Measurements from ENCODE around the gene DENND1A. TPM values are rescaled to one million over a fixed set of nuclear protein-coding genes. Genes with fewer than 3 reads are reported as not detected.

Gene DENND1A
- total RNA-seq, 1 experiment from 2014 or later = 19.7 TPM

DNA sequence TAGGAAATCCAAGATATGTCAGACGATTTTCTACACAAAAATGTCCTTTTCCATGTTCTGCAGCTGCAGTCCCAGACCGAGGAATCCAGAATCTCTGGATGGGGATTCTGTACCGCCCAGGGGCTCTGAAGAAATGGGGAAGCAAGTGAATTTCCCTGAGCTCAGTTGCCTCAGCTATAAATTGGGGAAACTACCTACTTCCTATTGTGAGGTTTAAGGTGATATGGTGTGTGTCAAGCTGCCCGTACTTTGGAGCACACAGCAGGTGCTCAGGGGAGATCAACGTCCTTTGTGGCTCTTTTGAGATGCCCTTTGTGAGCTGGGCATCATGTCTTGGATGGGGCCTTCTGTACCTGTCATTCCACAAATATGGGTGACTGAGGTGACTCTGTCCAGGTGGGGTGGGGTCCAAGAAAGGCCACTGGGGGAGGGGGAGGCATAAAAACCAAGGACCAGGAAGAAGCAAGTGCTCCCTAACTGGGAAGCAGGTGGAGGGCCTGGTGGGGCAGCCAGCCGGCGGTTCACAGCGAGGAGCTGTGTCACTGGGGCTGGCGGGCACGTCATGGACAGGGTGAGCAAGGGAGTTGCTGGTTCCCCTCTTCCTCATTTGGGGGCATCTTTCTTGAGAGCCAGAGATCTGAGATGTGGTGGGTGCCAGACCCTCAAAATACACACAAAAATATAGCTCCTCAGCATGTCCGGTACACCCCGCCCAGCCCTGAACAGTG is 457.9 kb downstream of the DENND1A start:
- H3K27me3 ChIP-seq (ENCODE audit: control insufficient read depth, insufficient read depth, low read length) = no peaks in the 10 kb centered on the region
- ChIA-PET POLR2A (no interaction called here), CTCF (no interaction called here)
- ATAC-seq (no peak; the same call in 1 of the 2 replicates), DNase-seq (ENCODE audit: low read depth, low spot score) (no peak)
- intact Hi-C loops (cut with micrococcal nuclease; ENCODE audit: unreplicated experiment) (no loop called here), in situ Hi-C loops (cut with HindIII; ENCODE audit: low pct_unique_long_range_greater_than_20kb, low sequenced_read_pairs) (no loop called here)
- no peak overlapping the region for H3K27ac ChIP-seq (ENCODE audit: low read length)
- TF ChIP-seq, protein P1, sequence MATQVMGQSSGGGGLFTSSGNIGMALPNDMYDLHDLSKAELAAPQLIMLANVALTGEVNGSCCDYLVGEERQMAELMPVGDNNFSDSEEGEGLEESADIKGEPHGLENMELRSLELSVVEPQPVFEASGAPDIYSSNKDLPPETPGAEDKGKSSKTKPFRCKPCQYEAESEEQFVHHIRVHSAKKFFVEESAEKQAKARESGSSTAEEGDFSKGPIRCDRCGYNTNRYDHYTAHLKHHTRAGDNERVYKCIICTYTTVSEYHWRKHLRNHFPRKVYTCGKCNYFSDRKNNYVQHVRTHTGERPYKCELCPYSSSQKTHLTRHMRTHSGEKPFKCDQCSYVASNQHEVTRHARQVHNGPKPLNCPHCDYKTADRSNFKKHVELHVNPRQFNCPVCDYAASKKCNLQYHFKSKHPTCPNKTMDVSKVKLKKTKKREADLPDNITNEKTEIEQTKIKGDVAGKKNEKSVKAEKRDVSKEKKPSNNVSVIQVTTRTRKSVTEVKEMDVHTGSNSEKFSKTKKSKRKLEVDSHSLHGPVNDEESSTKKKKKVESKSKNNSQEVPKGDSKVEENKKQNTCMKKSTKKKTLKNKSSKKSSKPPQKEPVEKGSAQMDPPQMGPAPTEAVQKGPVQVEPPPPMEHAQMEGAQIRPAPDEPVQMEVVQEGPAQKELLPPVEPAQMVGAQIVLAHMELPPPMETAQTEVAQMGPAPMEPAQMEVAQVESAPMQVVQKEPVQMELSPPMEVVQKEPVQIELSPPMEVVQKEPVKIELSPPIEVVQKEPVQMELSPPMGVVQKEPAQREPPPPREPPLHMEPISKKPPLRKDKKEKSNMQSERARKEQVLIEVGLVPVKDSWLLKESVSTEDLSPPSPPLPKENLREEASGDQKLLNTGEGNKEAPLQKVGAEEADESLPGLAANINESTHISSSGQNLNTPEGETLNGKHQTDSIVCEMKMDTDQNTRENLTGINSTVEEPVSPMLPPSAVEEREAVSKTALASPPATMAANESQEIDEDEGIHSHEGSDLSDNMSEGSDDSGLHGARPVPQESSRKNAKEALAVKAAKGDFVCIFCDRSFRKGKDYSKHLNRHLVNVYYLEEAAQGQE (IDR thresholded peaks at IDR 0.05; ENCODE audit: insufficient read depth in 1 of 2, low read depth in 2 of 2, low read length in 1 of 2) = no peak
- TF ChIP-seq, protein P2, sequence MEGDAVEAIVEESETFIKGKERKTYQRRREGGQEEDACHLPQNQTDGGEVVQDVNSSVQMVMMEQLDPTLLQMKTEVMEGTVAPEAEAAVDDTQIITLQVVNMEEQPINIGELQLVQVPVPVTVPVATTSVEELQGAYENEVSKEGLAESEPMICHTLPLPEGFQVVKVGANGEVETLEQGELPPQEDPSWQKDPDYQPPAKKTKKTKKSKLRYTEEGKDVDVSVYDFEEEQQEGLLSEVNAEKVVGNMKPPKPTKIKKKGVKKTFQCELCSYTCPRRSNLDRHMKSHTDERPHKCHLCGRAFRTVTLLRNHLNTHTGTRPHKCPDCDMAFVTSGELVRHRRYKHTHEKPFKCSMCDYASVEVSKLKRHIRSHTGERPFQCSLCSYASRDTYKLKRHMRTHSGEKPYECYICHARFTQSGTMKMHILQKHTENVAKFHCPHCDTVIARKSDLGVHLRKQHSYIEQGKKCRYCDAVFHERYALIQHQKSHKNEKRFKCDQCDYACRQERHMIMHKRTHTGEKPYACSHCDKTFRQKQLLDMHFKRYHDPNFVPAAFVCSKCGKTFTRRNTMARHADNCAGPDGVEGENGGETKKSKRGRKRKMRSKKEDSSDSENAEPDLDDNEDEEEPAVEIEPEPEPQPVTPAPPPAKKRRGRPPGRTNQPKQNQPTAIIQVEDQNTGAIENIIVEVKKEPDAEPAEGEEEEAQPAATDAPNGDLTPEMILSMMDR (IDR thresholded peaks at IDR 0.05) = no peak
- TF ChIP-seq POLR2AphosphoS5 (IDR thresholded peaks at IDR 0.05; ENCODE audit: low read depth, low read length) = no peak
- TF ChIP-seq SIN3A (IDR thresholded peaks at IDR 0.05; ENCODE audit: borderline replicate concordance, insufficient read depth, low read depth, low read length) = no peak
- TF ChIP-seq TCF7L2 (IDR thresholded peaks at IDR 0.05; ENCODE audit: low read depth, low read length) = no peak
- no peaks in the 10 kb centered on the region for H3K36me3 ChIP-seq (ENCODE audit: control insufficient read depth, insufficient read depth, low read length)
- H3K9me3 ChIP-seq (ENCODE audit: control insufficient read depth, insufficient read depth, low read depth, low read length) = no peaks in the 10 kb centered on the region
- no peak overlapping the region for H3K4me3 ChIP-seq (ENCODE audit: low read depth in 2 of 2, low read length in 2 of 2)
- H3K4me1 ChIP-seq (ENCODE audit: control insufficient read depth, insufficient read depth, low read length) = no peaks in the 10 kb centered on the region
- BruUV-seq (replicated peaks) = no TSS peak

DNA sequence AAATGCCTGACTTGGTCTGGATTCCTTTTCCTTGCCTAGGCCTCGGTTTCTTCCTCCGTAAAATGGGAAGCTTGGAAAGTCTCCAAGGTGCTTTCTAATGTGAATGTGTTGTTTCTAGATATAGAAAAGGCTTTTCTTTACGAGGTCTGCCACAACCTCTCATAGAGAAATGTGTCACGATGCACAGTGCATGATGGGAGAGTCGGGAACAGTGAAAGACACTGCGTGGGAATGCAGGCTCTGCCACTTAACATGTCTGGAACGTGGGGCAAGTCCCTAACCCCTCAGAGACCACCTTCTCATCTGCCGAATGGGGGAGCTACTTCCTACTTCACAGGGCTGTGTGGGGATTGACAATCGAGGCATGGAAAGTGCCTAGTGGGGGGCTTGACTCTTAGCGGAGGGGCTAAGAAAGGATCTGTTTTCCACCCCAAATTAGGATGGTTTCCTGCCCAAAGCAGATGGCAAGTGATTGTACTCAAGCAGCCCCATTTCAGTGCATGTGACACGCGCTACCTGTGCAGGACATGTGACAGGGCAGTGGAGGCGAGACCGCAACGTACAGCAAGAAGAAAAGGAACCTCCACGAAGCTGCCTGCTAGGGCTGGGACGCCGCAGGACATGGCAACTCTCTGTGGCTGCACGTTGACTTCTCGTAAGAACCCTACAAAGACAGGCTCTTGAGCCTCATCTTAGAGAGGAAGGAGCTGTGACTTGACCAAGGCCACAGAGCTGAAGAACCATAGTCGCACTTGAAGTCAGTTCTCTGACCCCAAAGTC is 458.7 kb downstream of the DENND1A start:
- Histone ChIP-seq H3K9me3 (ENCODE audit: control insufficient read depth, insufficient read depth, low read depth, low read length) (no peaks in the 10 kb centered on the region), H3K36me3 (ENCODE audit: control insufficient read depth, insufficient read depth, low read length) (no peaks in the 10 kb centered on the region), H3K4me3 (ENCODE audit: low read depth in 2 of 2, low read length in 2 of 2) (no peak overlapping the region), H3K27ac (ENCODE audit: low read length) (no peak overlapping the region), H3K27me3 (ENCODE audit: control insufficient read depth, insufficient read depth, low read length) (no peaks in the 10 kb centered on the region), H3K4me1 (ENCODE audit: control insufficient read depth, insufficient read depth, low read length) (no peaks in the 10 kb centered on the region)
- intact Hi-C loops (cut with micrococcal nuclease; ENCODE audit: unreplicated experiment) = no loop called here
- in situ Hi-C loops (cut with HindIII; ENCODE audit: low pct_unique_long_range_greater_than_20kb, low sequenced_read_pairs) = no loop called here
- ATAC-seq (no peak), DNase-seq (ENCODE audit: low read depth, low spot score) (no peak)
- no peak for TF ChIP-seq TCF7L2 (IDR thresholded peaks at IDR 0.05; ENCODE audit: low read depth, low read length)
- no peak for TF ChIP-seq POLR2AphosphoS5 (IDR thresholded peaks at IDR 0.05; ENCODE audit: low read depth, low read length)
- TF ChIP-seq, protein P1 (IDR thresholded peaks at IDR 0.05; ENCODE audit: insufficient read depth in 1 of 2, low read depth in 2 of 2, low read length in 1 of 2) = no peak
- no peak for TF ChIP-seq SIN3A (IDR thresholded peaks at IDR 0.05; ENCODE audit: borderline replicate concordance, insufficient read depth, low read depth, low read length)
- TF ChIP-seq, protein P2 (IDR thresholded peaks at IDR 0.05) = no peak
- POLR2A ChIA-PET = no interaction called here
- CTCF ChIA-PET = no interaction called here
- no TSS peak for BruUV-seq (replicated peaks)
